Nasal cavity respiratory epithelium epithelial cell of viscerocranial mucosa (primary cell): ENCODE measurements around the gene ZNF74. TPM values are rescaled to one million over a fixed set of nuclear protein-coding genes. Genes with fewer than 3 reads are reported as not detected.

Experiments used
- total RNA-seq: library from RNA; depleted of rRNA; stranded (reverse); fragments of >200 nt; gene quantifications from 2 replicates; pipeline ENCODE4 v1.2.3, GENCODE V29; 2014

Gene ZNF74
- 15.7 and 21.4 TPM in 2 replicates for total RNA-seq

DNA sequence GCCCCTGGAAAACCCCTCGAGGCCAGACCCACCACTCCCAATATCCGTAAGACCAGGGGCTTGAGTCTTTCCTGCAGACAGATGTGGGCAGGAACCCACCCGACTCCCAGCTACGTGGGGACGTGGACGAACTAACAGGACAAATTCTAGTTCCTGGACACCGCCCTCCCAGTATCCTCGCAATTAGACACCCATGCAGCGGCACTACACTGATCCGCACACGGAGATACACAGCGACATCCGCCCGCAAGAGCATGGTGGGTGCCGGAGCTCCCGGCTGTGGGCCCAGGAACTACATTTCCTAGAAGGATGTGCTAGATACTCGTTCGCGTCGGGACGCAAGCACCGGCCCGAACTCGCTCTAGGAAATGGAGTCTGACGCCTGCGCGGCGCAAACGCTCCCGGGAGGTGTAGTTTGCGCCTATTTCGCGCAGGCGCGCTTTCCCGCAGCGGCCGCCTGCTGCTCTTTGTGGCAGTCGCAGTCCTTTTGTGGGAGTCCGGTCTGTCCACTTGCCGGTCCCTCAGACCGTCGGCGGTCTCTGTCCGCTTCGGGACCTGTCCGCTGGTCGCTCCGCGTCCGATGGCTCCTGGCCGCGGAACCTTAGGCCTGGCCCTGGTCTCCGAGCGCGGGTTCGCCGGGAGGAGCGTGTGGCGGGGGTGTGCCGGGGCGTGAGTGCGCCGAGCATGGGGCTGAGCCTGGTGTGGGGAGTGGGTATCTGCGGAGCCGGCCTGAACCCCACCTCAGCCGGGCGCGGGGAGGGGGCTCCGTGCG, at the start of gene ZNF74:
Gene ZNF74, plus strand, starts transcription at position 447 of the 772 bp plus-strand sequence. CDS start 478 bp downstream, outside the sequence.

DNA sequence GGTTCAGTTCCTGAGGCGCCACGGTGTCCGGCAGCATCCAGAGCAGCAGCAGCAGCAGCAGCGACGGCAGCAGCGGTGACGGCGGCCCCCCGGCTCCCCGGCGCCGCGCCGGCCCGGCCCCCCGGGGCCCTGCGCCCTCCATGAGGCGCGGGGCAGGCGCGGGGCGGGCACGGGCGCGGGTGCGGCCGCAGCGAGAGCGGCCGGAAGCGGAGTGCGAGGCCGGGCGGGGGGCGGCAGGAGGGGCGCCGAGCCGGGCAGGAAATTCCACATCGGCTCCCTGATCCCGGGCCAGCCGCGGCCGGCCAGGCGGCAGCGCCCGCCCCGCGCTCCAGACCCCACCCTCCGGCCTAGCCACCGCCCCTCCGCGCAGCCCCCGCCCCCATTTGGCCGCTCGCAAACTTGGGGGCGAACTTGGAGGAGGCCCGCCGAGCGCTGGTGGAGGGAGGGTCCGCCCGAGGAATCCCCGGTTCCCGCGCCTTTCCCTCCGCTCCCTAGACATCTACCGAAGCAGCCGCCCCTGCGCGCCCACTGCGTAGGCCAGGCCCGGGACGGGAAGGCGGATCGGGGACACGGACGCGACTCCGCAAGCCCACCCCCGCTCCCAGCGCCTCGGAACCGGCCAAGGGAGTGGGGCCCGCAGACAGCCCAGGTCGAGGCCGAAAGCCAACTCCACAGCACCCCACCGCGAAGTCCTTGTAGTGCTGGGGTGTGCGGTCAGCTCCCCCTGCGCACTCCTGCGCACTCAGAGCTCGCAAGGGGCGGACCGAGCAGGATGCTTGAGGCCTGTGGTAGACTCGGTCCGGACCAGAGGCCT, 43.9 kb downstream of the ZNF74 start, which contains the start of gene SCARF2:
Gene SCARF2, minus strand, starts transcription at position 213 of the 814 bp plus-strand sequence. Its CDS starts 71 bp downstream, at position 142.

Other genes starting within 250 kb of the ZNF74 start
- not detected in 2 replicates for gene CCDC188, start 243.1 kb upstream of the ZNF74 start, total RNA-seq
- gene RTN4R, start 125.8 kb upstream of the ZNF74 start, total RNA-seq: 4.4 and 9.2 TPM in 2 replicates
- gene DGCR6L, start 74.1 kb upstream of the ZNF74 start, total RNA-seq: 22.9 and 25.4 TPM in 2 replicates
- gene SCARF2, start 43.7 kb downstream of the ZNF74 start, total RNA-seq: 0.57 and 0.68 TPM in 2 replicates
- 11.3 and 20.9 TPM in 2 replicates for gene KLHL22, start 101.6 kb downstream of the ZNF74 start, total RNA-seq
- 16.1 and 58.8 TPM in 2 replicates for gene MED15, start 113.5 kb downstream of the ZNF74 start, total RNA-seq